K562 (cell line): ENCODE measurements around the gene FOXRED2. TPM values are rescaled to one million over a fixed set of nuclear protein-coding genes. Genes with fewer than 3 reads are reported as not detected.

Experiments used
- CEBPG ChIP-seq, 3 experiments: fragments of 200-800 bp in 1 of 3; sonication (Bioruptor generic) in 1 of 3; sonication (generic) in 1 of 3; formaldehyde crosslinking in 1 of 3; IDR thresholded peaks in 2 of 3; conservative IDR thresholded peaks in 1 of 3; 2 replicates each; pipeline versions ENCODE4 v1.6.1 to v1.8.0; 2016 to 2022; ENCODE audit warnings: missing compliant biosample characterization in 2 of 3, missing genetic modification characterization in 2 of 3, mild to moderate bottlenecking in 1 of 3, missing genetic modification reagents in 1 of 3
- CGGBP1 ChIP-seq: fragments of 250-450 bp; sonication (Bioruptor Pico); IDR thresholded peaks from 2 replicates; pipeline ENCODE4 v1.9.0; 2021; ENCODE audit warnings: mild to moderate bottlenecking
- DNMT1 ChIP-seq: fragments of 450-650 bp; IDR thresholded peaks from 2 replicates; pipeline ENCODE4 v1.6.1; 2016; ENCODE audit warnings: antibody characterized with exemption, mild to moderate bottlenecking
- FOXK2 ChIP-seq, 2 experiments: fragments of 450-650 bp; IDR thresholded peaks in 1 of 2; conservative IDR thresholded peaks in 1 of 2; 2 replicates each; pipeline ENCODE4 v1.6.1; 2016; ENCODE audit warnings: low read depth in 2 of 2, mild to moderate bottlenecking in 1 of 2
- HLTF ChIP-seq: fragments of 450-650 bp; IDR thresholded peaks from 2 replicates; pipeline ENCODE4 v1.6.1; 2016
- KAT8 ChIP-seq: fragments of 450-650 bp; IDR thresholded peaks from 2 replicates; pipeline ENCODE4 v1.6.1; 2016; ENCODE audit warnings: low read depth, mild to moderate bottlenecking
- PHTF2 ChIP-seq: fragments of 250-450 bp; sonication (Bioruptor Pico); IDR thresholded peaks from 2 replicates; pipeline ENCODE4 v1.5.0; 2021; ENCODE audit warnings: mild to moderate bottlenecking
- RBM15 ChIP-seq: fragments of 200-400 bp; formaldehyde crosslinking; IDR thresholded peaks from 2 replicates; pipeline ENCODE4 v1.6.1; 2018; ENCODE audit warnings: mild to moderate bottlenecking, low read length, moderate library complexity; ENCODE audit not compliant: insufficient read depth
- ZNF12 ChIP-seq: sonication (generic); formaldehyde crosslinking; IDR thresholded peaks from 2 replicates; pipeline ENCODE4 v1.4.0; 2020; ENCODE audit warnings: mild to moderate bottlenecking, missing genetic modification reagents
- ZNF717 ChIP-seq: fragments of 250-450 bp; sonication (Bioruptor Pico); IDR thresholded peaks from 2 replicates; pipeline ENCODE4 v1.5.0; 2021
- ZNF77 ChIP-seq: fragments of 250-450 bp; sonication (Bioruptor Pico); IDR thresholded peaks from 2 replicates; pipeline ENCODE4 v1.5.0; 2020
- polyA plus RNA-seq, 8 experiments: library from polyadenylated mRNA; depleted of rRNA in 4 of 8; stranded (reverse) in 5 of 8; unstranded in 3 of 8; fragments of >200 nt; fragmentation: Nextera tagmentation in 2 of 8; fragmentation: Illumina TruSeq in 1 of 8; extraction: Ambion mirVana in 2 of 8; extraction: Trizol in 1 of 8; gene quantifications; 2 replicates each; pipeline versions ENCODE4 v1.2.1 to v1.2.3, GENCODE V29; 2011 to 2014; ENCODE audit warnings: inconsistent platforms in 1 of 8, missing spikeins in 1 of 8
- total RNA-seq, 7 experiments: library from RNA; depleted of rRNA in 6 of 7; stranded (reverse); fragments of >200 nt in 6 of 7; fragmentation: Illumina TruSeq in 2 of 7; extraction: Trizol in 2 of 7; gene quantifications; 2 replicates each; pipeline versions ENCODE4 v1.2.1 to v1.2.3, GENCODE V29; 2011 to 2021; ENCODE audit warnings: low replicate concordance in 1 of 7
- TF ChIP-seq, protein P1 (sequence below): sonication (generic); formaldehyde crosslinking; IDR thresholded peaks from 2 replicates; pipeline ENCODE4 v1.8.1; 2023; ENCODE audit warnings: mild to moderate bottlenecking, missing genetic modification reagents
- TF ChIP-seq, protein P2 (sequence below): fragments of 250-450 bp; sonication (Bioruptor Pico); IDR thresholded peaks from 2 replicates; pipeline ENCODE4 v1.8.0; 2021; ENCODE audit warnings: moderate library complexity, mild to moderate bottlenecking, inconsistent platforms

Gene FOXRED2
- total and polyA plus RNA-seq, 9 of the 15 experiments (the other 6 are each of a cell fraction or from before 2014, with no cell fraction given): 2.8 to 48.4 (median 7.8) TPM

DNA sequence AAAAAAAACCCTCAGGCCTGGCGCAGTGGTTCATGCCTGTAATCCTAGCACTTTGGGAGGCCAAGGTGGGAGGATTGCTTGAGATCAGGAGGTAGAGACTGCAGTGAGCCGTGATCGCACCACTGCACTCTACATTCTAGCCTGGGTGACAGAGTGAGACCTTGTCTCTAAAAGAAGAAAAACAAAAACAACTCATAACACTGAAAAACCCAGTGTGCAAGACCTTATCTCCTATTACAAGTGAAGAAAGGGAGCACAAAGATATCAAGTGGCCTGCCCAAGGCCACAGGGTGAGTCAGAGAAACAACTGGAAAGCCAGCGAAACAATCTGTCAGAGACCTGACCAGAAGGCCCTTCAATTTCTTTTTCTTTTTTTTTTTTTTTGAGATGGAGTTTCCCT is 27.9 kb downstream of the FOXRED2 start (continued):
- TF ChIP-seq, protein P1, sequence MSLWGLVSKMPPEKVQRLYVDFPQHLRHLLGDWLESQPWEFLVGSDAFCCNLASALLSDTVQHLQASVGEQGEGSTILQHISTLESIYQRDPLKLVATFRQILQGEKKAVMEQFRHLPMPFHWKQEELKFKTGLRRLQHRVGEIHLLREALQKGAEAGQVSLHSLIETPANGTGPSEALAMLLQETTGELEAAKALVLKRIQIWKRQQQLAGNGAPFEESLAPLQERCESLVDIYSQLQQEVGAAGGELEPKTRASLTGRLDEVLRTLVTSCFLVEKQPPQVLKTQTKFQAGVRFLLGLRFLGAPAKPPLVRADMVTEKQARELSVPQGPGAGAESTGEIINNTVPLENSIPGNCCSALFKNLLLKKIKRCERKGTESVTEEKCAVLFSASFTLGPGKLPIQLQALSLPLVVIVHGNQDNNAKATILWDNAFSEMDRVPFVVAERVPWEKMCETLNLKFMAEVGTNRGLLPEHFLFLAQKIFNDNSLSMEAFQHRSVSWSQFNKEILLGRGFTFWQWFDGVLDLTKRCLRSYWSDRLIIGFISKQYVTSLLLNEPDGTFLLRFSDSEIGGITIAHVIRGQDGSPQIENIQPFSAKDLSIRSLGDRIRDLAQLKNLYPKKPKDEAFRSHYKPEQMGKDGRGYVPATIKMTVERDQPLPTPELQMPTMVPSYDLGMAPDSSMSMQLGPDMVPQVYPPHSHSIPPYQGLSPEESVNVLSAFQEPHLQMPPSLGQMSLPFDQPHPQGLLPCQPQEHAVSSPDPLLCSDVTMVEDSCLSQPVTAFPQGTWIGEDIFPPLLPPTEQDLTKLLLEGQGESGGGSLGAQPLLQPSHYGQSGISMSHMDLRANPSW (CRISPR knock-in tag): no peak
- TF ChIP-seq CGGBP1 (CRISPR knock-in tag): no peak
- TF ChIP-seq ZNF77: no peak
- TF ChIP-seq HLTF: peak; percentile 55; the same call in 1 of the 2 replicates
- no peak for TF ChIP-seq DNMT1
- TF ChIP-seq PHTF2 (CRISPR knock-in tag): no peak
- no peak for TF ChIP-seq ZNF717
- no peak for TF ChIP-seq RBM15
- TF ChIP-seq FOXK2 (conservative IDR thresholded peaks at IDR 0.05 in 1 of 2, IDR thresholded peaks at IDR 0.05 in 1 of 2; ENCODE audit: low read depth in 2 of 2): peak; percentile 57 to 73; a peak in 1 of 4 replicates
- no peak for TF ChIP-seq ZNF12
- TF ChIP-seq, protein P2, sequence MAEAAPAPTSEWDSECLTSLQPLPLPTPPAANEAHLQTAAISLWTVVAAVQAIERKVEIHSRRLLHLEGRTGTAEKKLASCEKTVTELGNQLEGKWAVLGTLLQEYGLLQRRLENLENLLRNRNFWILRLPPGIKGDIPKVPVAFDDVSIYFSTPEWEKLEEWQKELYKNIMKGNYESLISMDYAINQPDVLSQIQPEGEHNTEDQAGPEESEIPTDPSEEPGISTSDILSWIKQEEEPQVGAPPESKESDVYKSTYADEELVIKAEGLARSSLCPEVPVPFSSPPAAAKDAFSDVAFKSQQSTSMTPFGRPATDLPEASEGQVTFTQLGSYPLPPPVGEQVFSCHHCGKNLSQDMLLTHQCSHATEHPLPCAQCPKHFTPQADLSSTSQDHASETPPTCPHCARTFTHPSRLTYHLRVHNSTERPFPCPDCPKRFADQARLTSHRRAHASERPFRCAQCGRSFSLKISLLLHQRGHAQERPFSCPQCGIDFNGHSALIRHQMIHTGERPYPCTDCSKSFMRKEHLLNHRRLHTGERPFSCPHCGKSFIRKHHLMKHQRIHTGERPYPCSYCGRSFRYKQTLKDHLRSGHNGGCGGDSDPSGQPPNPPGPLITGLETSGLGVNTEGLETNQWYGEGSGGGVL (CRISPR knock-in tag): no peak
- no peak for TF ChIP-seq KAT8
- TF ChIP-seq CEBPG (CRISPR knock-in tag; IDR thresholded peaks at IDR 0.05): no peak
- no peak for TF ChIP-seq CEBPG (tag; conservative IDR thresholded peaks at IDR 0.05 in 1 of 2, IDR thresholded peaks at IDR 0.05 in 1 of 2)
